A549 (cell line): ENCODE data around the gene BAHCC1. TPM values are rescaled to one million over a fixed set of nuclear protein-coding genes. Genes with fewer than 3 reads are reported as not detected.

Source experiments
- ATAC-seq, 2 experiments: fragments of 200-7000 bp in 1 of 2; fragments of >200 bp in 1 of 2; cut with Nextera tagmentation in 1 of 2; cut with Tn5 transposase in 1 of 2; 3 replicates each; pipeline versions ENCODE4 v1.8.0 to v1.9.1; 2018 to 2020; ENCODE audit warnings: mild to moderate bottlenecking in 1 of 2, moderate library complexity in 1 of 2
- CTCF ChIA-PET: fragments of 300-600 bp; sonication (Branson Sonifier 250); formaldehyde crosslinking; extraction: SDS; loops from one replicate; lab custom pipeline; 2021; ENCODE audit warnings: antibody characterized with exemption, inconsistent platforms; lab: Yijun Ruan, JAX
- POLR2A ChIA-PET: fragments of 350-600 bp; formaldehyde crosslinking; extraction: SDS; loops from one replicate; lab custom pipeline; 2021; ENCODE audit warnings: antibody characterized with exemption, inconsistent platforms; lab: Yijun Ruan, JAX
- DNase-seq, 2 experiments: peaks; one replicate each; pipeline versions ENCODE4 v3.0.0 to v3.0.0-alpha.2; 2011 to 2016; ENCODE audit warnings: low read depth in 1 of 2, low spot score in 1 of 2
- FAIRE-seq: peaks from 2 replicates; lab custom pipeline; 2011; peaks lifted over from hg19 to GRCh38; lab: Jason Lieb, UNC
- H3K27ac ChIP-seq, 2 experiments: fragments of >200 bp; sonication (Bioruptor Twin); formaldehyde crosslinking; 3 replicates each; pipeline ENCODE4 v1.5.1; 2016 to 2017
- H3K4me1 ChIP-seq: fragments of >200 bp; sonication (Bioruptor Twin); formaldehyde crosslinking; 3 replicates; pipeline ENCODE4 v1.6.1; 2016
- H3K4me2 ChIP-seq: fragments of >200 bp; sonication (Bioruptor Twin); formaldehyde crosslinking; 3 replicates; pipeline ENCODE4 v1.6.1; 2016
- H3K4me3 ChIP-seq: fragments of >200 bp; sonication (Bioruptor Twin); formaldehyde crosslinking; 3 replicates; pipeline ENCODE4 v1.5.1; 2016
- H3K9me3 ChIP-seq: fragments of >200 bp; sonication (Bioruptor Twin); formaldehyde crosslinking; 3 replicates; pipeline ENCODE4 v1.6.1; 2016
- ATOH8 ChIP-seq: fragments of 250-450 bp; sonication (Bioruptor Pico); IDR thresholded peaks from 2 replicates; pipeline ENCODE4 v1.5.0; 2020; ENCODE audit warnings: low read depth, mild to moderate bottlenecking, moderate library complexity
- CHD4 ChIP-seq: fragments of 200-600 bp; sonication (generic); IDR thresholded peaks from 2 replicates; pipeline ENCODE4 v1.6.1; 2016; ENCODE audit warnings: antibody characterized with exemption, mild to moderate bottlenecking, borderline replicate concordance
- ELK1 ChIP-seq: fragments of 150-350 bp; IDR thresholded peaks from 2 replicates; pipeline ENCODE4 v1.6.1; 2014; ENCODE audit warnings: low read depth, mild to moderate bottlenecking, low read length
- FOXS1 ChIP-seq: fragments of 250-450 bp; sonication (Bioruptor Pico); IDR thresholded peaks from 2 replicates; pipeline ENCODE4 v1.5.0; 2020; ENCODE audit warnings: mild to moderate bottlenecking, moderate library complexity
- HDAC2 ChIP-seq: fragments of 200-600 bp; sonication (generic); IDR thresholded peaks from 2 replicates; pipeline ENCODE4 v1.6.1; 2016
- HEYL ChIP-seq: fragments of 250-450 bp; sonication (Bioruptor Pico); IDR thresholded peaks from 2 replicates; pipeline ENCODE4 v1.8.0; 2021; ENCODE audit warnings: mild to moderate bottlenecking, moderate library complexity
- HOXB13 ChIP-seq: fragments of 250-450 bp; sonication (Bioruptor Pico); IDR thresholded peaks from 2 replicates; pipeline ENCODE4 v1.5.0; 2020; ENCODE audit warnings: low read depth, mild to moderate bottlenecking, moderate library complexity
- KDM1A ChIP-seq: fragments of 200-600 bp; sonication (generic); IDR thresholded peaks from 2 replicates; pipeline ENCODE4 v1.6.1; 2016; ENCODE audit warnings: low read depth, mild to moderate bottlenecking
- MYC ChIP-seq: IDR thresholded peaks from 2 replicates; pipeline ENCODE4 v1.6.1; 2012; ENCODE audit warnings: mild to moderate bottlenecking, inconsistent platforms, low read length, improper control_type of control experiment, borderline replicate concordance
- NFE2L2 ChIP-seq: fragments of 150-350 bp; conservative IDR thresholded peaks from 2 replicates; pipeline ENCODE4 v1.6.1; 2014; ENCODE audit warnings: low read length
- PBX3 ChIP-seq: IDR thresholded peaks from 2 replicates; pipeline ENCODE4 v1.6.1; 2012
- PHF8 ChIP-seq: fragments of 200-600 bp; sonication (generic); IDR thresholded peaks from 2 replicates; pipeline ENCODE4 v1.6.1; 2016; ENCODE audit warnings: low read depth, mild to moderate bottlenecking, antibody characterized with exemption, moderate library complexity, borderline replicate concordance
- POLR2AphosphoS2 ChIP-seq: conservative IDR thresholded peaks from 2 replicates; pipeline ENCODE4 v1.6.1; 2012; ENCODE audit warnings: low read length, improper control_type of control experiment, inconsistent platforms
- RFX5 ChIP-seq: fragments of 450-650 bp; IDR thresholded peaks from 2 replicates; pipeline ENCODE4 v1.7.1; 2014; ENCODE audit warnings: antibody characterized with exemption, mild to moderate bottlenecking, moderate library complexity
- RNF2 ChIP-seq: fragments of 200-600 bp; sonication (generic); IDR thresholded peaks from 2 replicates; pipeline ENCODE4 v1.6.1; 2016; ENCODE audit warnings: low read depth, mild to moderate bottlenecking, antibody characterized with exemption, moderate library complexity, borderline replicate concordance
- SREBF2 ChIP-seq: fragments of 450-650 bp; IDR thresholded peaks from 2 replicates; pipeline ENCODE4 v1.6.1; 2014; ENCODE audit warnings: mild to moderate bottlenecking, moderate library complexity
- TP53 ChIP-seq: fragments of 250-450 bp; sonication (Bioruptor Pico); IDR thresholded peaks from 2 replicates; pipeline ENCODE4 v1.5.0; 2021; ENCODE audit warnings: mild to moderate bottlenecking, moderate library complexity
- ZC3H11A ChIP-seq: fragments of 450-650 bp; IDR thresholded peaks from 2 replicates; pipeline ENCODE4 v1.6.1; 2014; ENCODE audit warnings: antibody characterized with exemption, mild to moderate bottlenecking
- ZNF302 ChIP-seq: fragments of 250-450 bp; sonication (Bioruptor Pico); IDR thresholded peaks from 2 replicates; pipeline ENCODE4 v1.9.0; 2021; ENCODE audit warnings: inconsistent platforms, mild to moderate bottlenecking, moderate library complexity
- WGBS: methylation state at CpG from one replicate; pipeline ENCODE4 v1.1.6; 2017; ENCODE audit errors: missing lambda C conversion rate; 5-methylcytosine and 5-hydroxymethylcytosine counted together
- polyA plus RNA-seq, 4 experiments: library from polyadenylated mRNA; depleted of rRNA in 3 of 4; stranded (reverse); fragments of >200 nt; fragmentation: RNase III in 1 of 4; extraction: RNeasy Plus Mini Kit Qiagen cat#74134 plus additional on column Dnase treatment in 1 of 4; gene quantifications; 2 replicates in 3 of 4; 3 replicates in 1 of 4; pipeline ENCODE4 v1.2.3, GENCODE V29; 2011 to 2017
- TF ChIP-seq, protein P1 (sequence below): IDR thresholded peaks from 2 replicates; pipeline ENCODE4 v1.6.1; 2012
- TF ChIP-seq, protein P2 (sequence below): fragments of >200 bp; sonication (Bioruptor Twin); formaldehyde crosslinking; IDR thresholded peaks from 2 replicates; pipeline ENCODE4 v1.6.1; 2016

BAHCC1 gene
- polyA plus RNA-seq, 2 of the 4 experiments (the other 2 are of a cell fraction): 2.6 to 5.8 TPM

GRCh38 chr17:81394377-81394920 lies 808 bp upstream of the BAHCC1 start:
- Histone ChIP-seq H3K27ac (peak overlapping the region; percentile 35 to 84; a peak in 5 of 6 replicates), H3K4me1 (peaks cover 40% of the 10 kb centered on the region)
- 18% methylated on average over 15 of the region's 16 CpGs for WGBS
- ChIA-PET POLR2A (interaction anchor here (0.9 to 5.9 kb wide), 17 partner anchors 21 to 156 kb away, joined by 3 to 107 read pairs (median 5); partner anchors contain the start of genes ACTG1, NDUFAF8, SLC38A10 and TEPSIN), CTCF (interaction anchor here (0.7 to 8.6 kb wide), 19 partner anchors 11 to 259 kb away, joined by 3 to 121 read pairs (median 4); no protein-coding TSS in a partner anchor)
- no peak for DNase-seq
- TF ChIP-seq MYC (no peak), HDAC2 (no peak), ZC3H11A (no peak), NFE2L2 (no peak), ELK1 (no peak), ZNF302 (no peak), HEYL (no peak), RFX5 (no peak), HOXB13 (no peak), TP53 (CRISPR knock-in tag) (no peak), KDM1A (no peak), PBX3 (no peak), ATOH8 (no peak), POLR2AphosphoS2 (no peak), CHD4 (no peak)
- TF ChIP-seq, protein P1, sequence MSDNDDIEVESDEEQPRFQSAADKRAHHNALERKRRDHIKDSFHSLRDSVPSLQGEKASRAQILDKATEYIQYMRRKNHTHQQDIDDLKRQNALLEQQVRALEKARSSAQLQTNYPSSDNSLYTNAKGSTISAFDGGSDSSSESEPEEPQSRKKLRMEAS: no peak
- TF ChIP-seq, protein P2, sequence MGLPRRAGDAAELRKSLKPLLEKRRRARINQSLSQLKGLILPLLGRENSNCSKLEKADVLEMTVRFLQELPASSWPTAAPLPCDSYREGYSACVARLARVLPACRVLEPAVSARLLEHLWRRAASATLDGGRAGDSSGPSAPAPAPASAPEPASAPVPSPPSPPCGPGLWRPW: no peak
- TF ChIP-seq, all 56 proteins: peak for 0
- no peak for FAIRE-seq
- H3K4me3 ChIP-seq: peak overlapping the region; percentile 21; the same call in 1 of the 3 replicates
- ATAC-seq: peak in 1 of 2 experiments; percentile 1; a peak in 3 of 6 replicates
- H3K4me2 ChIP-seq: peak overlapping the region; percentile 92
- no peaks in the 10 kb centered on the region for H3K9me3 ChIP-seq

DNA sequence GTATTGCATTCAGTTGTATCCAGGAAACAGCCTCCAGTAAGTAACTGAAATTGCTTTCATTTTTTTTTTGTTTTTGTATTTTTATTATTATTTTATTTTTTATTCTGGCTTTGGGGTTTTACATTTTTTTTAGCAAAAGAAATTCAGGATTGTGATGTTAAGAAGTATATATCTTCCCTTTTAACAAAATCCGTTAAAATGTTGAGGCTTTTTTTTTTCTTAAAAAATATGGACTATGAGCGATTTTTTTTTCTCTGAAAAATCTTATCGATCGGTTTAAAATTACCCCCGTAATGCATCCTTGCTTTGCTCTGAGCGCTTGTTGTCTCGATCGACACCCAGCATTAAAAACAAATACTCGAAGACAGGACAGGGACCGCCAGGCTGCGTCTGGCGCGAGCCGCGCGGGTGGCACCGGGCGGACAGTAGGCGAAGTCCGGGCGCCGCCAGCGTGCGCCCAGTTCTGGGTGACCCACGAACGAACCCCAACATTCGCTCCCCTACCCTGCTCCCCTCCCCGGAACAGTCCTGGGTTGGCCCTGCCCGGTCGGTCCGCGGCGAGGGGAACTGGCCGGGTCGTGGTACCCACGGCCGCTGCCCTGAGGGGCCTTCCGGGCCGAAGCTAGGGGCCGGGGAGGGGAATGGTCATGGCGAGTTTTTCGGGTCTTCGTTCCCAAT lies 482 bp downstream of the BAHCC1 start:
- ChIA-PET POLR2A (interaction anchor here (0.6 to 5.9 kb wide), 15 partner anchors 9 to 335 kb away, joined by 3 to 107 read pairs (median 5); partner anchors contain the start of genes ACTG1, NDUFAF8, SLC38A10 and TEPSIN), CTCF (interaction anchor here (0.8 to 8.6 kb wide), 21 partner anchors 9 to 261 kb away, joined by 3 to 121 read pairs (median 5); partner anchors contain the start of gene FAAP100)
- TF ChIP-seq SREBF2 (no peak), ELK1 (no peak), RFX5 (no peak), ZNF302 (no peak), FOXS1 (CRISPR knock-in tag) (no peak), CHD4 (peak; percentile 72; the same call in 1 of the 2 replicates), RNF2 (peak; percentile 86; the same call in 1 of the 2 replicates), PHF8 (no peak; the same call in 1 of the 2 replicates), HDAC2 (peak; percentile 59; the same call in 1 of the 2 replicates)
- TF ChIP-seq, protein P1: 0 out of 2 replicates have a peak, but pooled peaks have one; percentile 3
- DNase-seq: no peak
- WGBS: 2% methylated on average over 42 of the region's 43 CpGs
- ATAC-seq: no peak
- H3K4me2 ChIP-seq: peak overlapping the region; percentile 92
- no peaks in the 10 kb centered on the region for H3K9me3 ChIP-seq
- H3K4me3 ChIP-seq: peak overlapping the region; percentile 76
- H3K4me1 ChIP-seq: peaks cover 43% of the 10 kb centered on the region
- peak overlapping the region; percentile 94 to 98 for H3K27ac ChIP-seq
- no peak for FAIRE-seq
